ENCODE data around the gene UNCX. TPM values are rescaled to one million over a fixed set of nuclear protein-coding genes. Genes with fewer than 3 reads are reported as not detected.
A peak's percentile ranks its signal among the peaks of the same experiment; 100 is the strongest.
"Not testable (repeated sequence)": the region's sequence is repeated elsewhere in the genome, so short reads cannot be mapped to it uniquely, and the experiment has no call there.

UNCX gene
- total and polyA plus RNA-seq, 2 experiments from 2014 or later: 6.7 to 11.8 TPM

GRCh38 chr7:1204460-1205140 is 28.1 kb upstream of the UNCX start:
- no peak for TF ChIP-seq CTCF (IDR thresholded peaks at IDR 0.05; ENCODE audit: low read depth, low read length)
- no peak overlapping the region for H3K4me3 ChIP-seq
- H3K27ac ChIP-seq: no peak overlapping the region
- H3K9me3 ChIP-seq (ENCODE audit: low read depth): no peaks in the 10 kb centered on the region
- H3K36me3 ChIP-seq: no peaks in the 10 kb centered on the region
- H3K27me3 ChIP-seq: no peaks in the 10 kb centered on the region
- no peak for DNase-seq (ENCODE audit: low read depth in 1 of 2, low spot score in 1 of 2)
- no peaks in the 10 kb centered on the region for H3K4me1 ChIP-seq (ENCODE audit: low read depth)

- not testable (repeated sequence) for H3K4me3 ChIP-seq; H3K36me3 ChIP-seq; H3K4me1 ChIP-seq (ENCODE audit: low read depth); H3K27me3 ChIP-seq; H3K9me3 ChIP-seq (ENCODE audit: low read depth); H3K27ac ChIP-seq; DNase-seq (ENCODE audit: low read depth in 1 of 2, low spot score in 1 of 2)
Measured at GRCh38 chr7:1205742-1206141, 26.9 kb upstream of the UNCX start.

- no peak overlapping the region for H3K27ac ChIP-seq
- H3K4me3 ChIP-seq: no peak overlapping the region
- no peaks in the 10 kb centered on the region for H3K9me3 ChIP-seq (ENCODE audit: low read depth)
- H3K27me3 ChIP-seq: peaks cover 4% of the 10 kb centered on the region
- no peak for TF ChIP-seq CTCF (IDR thresholded peaks at IDR 0.05; ENCODE audit: low read depth, low read length)
- H3K4me1 ChIP-seq (ENCODE audit: low read depth): peaks cover 7% of the 10 kb centered on the region
- no peak for DNase-seq (ENCODE audit: low read depth in 1 of 2, low spot score in 1 of 2)
- H3K36me3 ChIP-seq: no peaks in the 10 kb centered on the region
Measured at GRCh38 chr7:1209097-1209496, 23.6 kb upstream of the UNCX start.

- Histone ChIP-seq H3K9me3 (ENCODE audit: low read depth) (no peaks in the 10 kb centered on the region), H3K27me3 (peaks cover 14% of the 10 kb centered on the region), H3K4me3 (no peak overlapping the region), H3K4me1 (ENCODE audit: low read depth) (peaks cover 7% of the 10 kb centered on the region), H3K36me3 (no peaks in the 10 kb centered on the region), H3K27ac (no peak overlapping the region)
- no peak for TF ChIP-seq CTCF (IDR thresholded peaks at IDR 0.05; ENCODE audit: low read depth, low read length)
- peak in 1 of 2 donors; percentile 22 for DNase-seq (ENCODE audit: low read depth in 1 of 2, low spot score in 1 of 2)
Measured at GRCh38 chr7:1210321-1210978, 22.2 kb upstream of the UNCX start.

GRCh38 chr7:1210979-1211608 is 21.6 kb upstream of the UNCX start:
- Histone ChIP-seq H3K27ac (no peak overlapping the region), H3K4me1 (ENCODE audit: low read depth) (peaks cover 7% of the 10 kb centered on the region), H3K27me3 (peaks cover 14% of the 10 kb centered on the region), H3K4me3 (no peak overlapping the region), H3K36me3 (no peaks in the 10 kb centered on the region), H3K9me3 (ENCODE audit: low read depth) (no peaks in the 10 kb centered on the region)
- no peak for DNase-seq (ENCODE audit: low read depth in 1 of 2, low spot score in 1 of 2)
- TF ChIP-seq CTCF (IDR thresholded peaks at IDR 0.05; ENCODE audit: low read depth, low read length): no peak

- H3K27ac ChIP-seq: no peak overlapping the region
- no peaks in the 10 kb centered on the region for H3K9me3 ChIP-seq (ENCODE audit: low read depth)
- TF ChIP-seq CTCF (IDR thresholded peaks at IDR 0.05; ENCODE audit: low read depth, low read length): no peak
- peaks cover 14% of the 10 kb centered on the region for H3K27me3 ChIP-seq
- no peak overlapping the region for H3K4me3 ChIP-seq
- H3K36me3 ChIP-seq: no peaks in the 10 kb centered on the region
- H3K4me1 ChIP-seq (ENCODE audit: low read depth): peaks cover 7% of the 10 kb centered on the region
- DNase-seq (ENCODE audit: low read depth in 1 of 2, low spot score in 1 of 2): no peak
Measured at GRCh38 chr7:1211611-1212010, 21.1 kb upstream of the UNCX start.

GRCh38 chr7:1212025-1212424 is 20.6 kb upstream of the UNCX start:
- peaks cover 14% of the 10 kb centered on the region for H3K27me3 ChIP-seq
- DNase-seq (ENCODE audit: low read depth in 1 of 2, low spot score in 1 of 2); H3K9me3 ChIP-seq (ENCODE audit: low read depth); H3K27ac ChIP-seq; H3K36me3 ChIP-seq; H3K4me3 ChIP-seq; H3K4me1 ChIP-seq (ENCODE audit: low read depth): not testable (repeated sequence)

Measured in cardiac muscle cell (in vitro differentiated cells and primary cell).